ENCODE data around the gene BCDIN3D.

The BCDIN3D gene

GRCh38 chr12:49818241-49818895 is 24.5 kb downstream of the BCDIN3D start:
- no peak for DNase-seq

GRCh38 chr12:49813131-49813530 is 29.8 kb downstream of the BCDIN3D start:
- no peak for DNase-seq

GRCh38 chr12:49811961-49812401 is 30.9 kb downstream of the BCDIN3D start:
- no peak for DNase-seq

GRCh38 chr12:49811136-49811535 is 31.8 kb downstream of the BCDIN3D start:
- no peak for DNase-seq

- DNase-seq, result peak; percentile 71
Measured at GRCh38 chr12:49809906-49810389, 33.0 kb downstream of the BCDIN3D start.

GRCh38 chr12:49809381-49809905 is 33.5 kb downstream of the BCDIN3D start:
- peak; percentile 87 for DNase-seq

- DNase-seq, result peak; percentile 76
Measured at GRCh38 chr12:49808686-49809380, 34.1 kb downstream of the BCDIN3D start.

GRCh38 chr12:49807991-49808580 is 34.8 kb downstream of the BCDIN3D start:
- no peak for DNase-seq

- no peak for DNase-seq
Measured at GRCh38 chr12:49806877-49807276, 36.0 kb downstream of the BCDIN3D start.

- DNase-seq, result no peak
Measured at GRCh38 chr12:49806321-49806813, 36.5 kb downstream of the BCDIN3D start.

GRCh38 chr12:49805409-49805808 is 37.5 kb downstream of the BCDIN3D start:
- no peak for DNase-seq

- DNase-seq, result no peak
Measured at GRCh38 chr12:49804821-49805220, 38.1 kb downstream of the BCDIN3D start.

GRCh38 chr12:49803693-49804450 is 39.0 kb downstream of the BCDIN3D start:
- no peak for DNase-seq

GRCh38 chr12:49801141-49802063 is 41.5 kb downstream of the BCDIN3D start:
- no peak for DNase-seq

- DNase-seq, result no peak
Measured at GRCh38 chr12:49800421-49801140, 42.3 kb downstream of the BCDIN3D start.

- no peak for DNase-seq
Measured at GRCh38 chr12:49798934-49799333, 44.0 kb downstream of the BCDIN3D start.

GRCh38 chr12:49798248-49798647 is 44.7 kb downstream of the BCDIN3D start:
- no peak for DNase-seq

- DNase-seq, result no peak
Measured at GRCh38 chr12:49797449-49797776, 45.5 kb downstream of the BCDIN3D start.

- no peak for DNase-seq
Measured at GRCh38 chr12:49796606-49797448, 46.1 kb downstream of the BCDIN3D start.

- no peak for DNase-seq
Measured at GRCh38 chr12:49796155-49796554, 46.8 kb downstream of the BCDIN3D start.
